GM18868 (cell line): ENCODE data around the gene GRHL1.

Experiments
- ATAC-seq: cut with Tn5 transposase; IDR thresholded peaks from one replicate; pipeline ENCODE4 v1.9.1; 2021; ENCODE audit warnings: mild to moderate bottlenecking, moderate library complexity; ENCODE audit not compliant: unreplicated experiment

Gene GRHL1

DNA sequence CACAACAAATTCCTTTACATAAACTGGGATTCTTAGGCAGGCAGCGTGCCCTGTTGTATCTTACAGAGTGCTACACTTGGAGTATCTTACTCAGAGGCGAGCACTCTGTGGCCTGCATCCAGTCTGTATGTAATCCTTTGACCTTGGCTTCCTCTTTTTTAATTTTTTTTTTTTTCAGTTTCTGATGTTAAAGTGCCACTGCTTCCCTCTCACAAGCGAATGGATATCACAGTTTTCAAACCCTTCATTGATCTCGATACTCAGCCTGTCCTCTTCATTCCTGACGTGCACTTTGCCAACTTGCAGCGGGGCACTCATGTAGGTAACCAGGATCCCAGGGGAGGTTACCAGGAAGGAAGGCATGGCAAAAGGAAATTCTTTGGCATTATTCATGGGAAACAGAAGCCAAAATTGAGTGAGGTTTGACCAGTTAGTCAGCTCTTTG, 40.4 kb downstream of the GRHL1 start:
- no peak for ATAC-seq

GRCh38 chr2:9992427-9993187, 41.1 kb downstream of the GRHL1 start:
- ATAC-seq = no peak

GRCh38 chr2:9993488-9994165, 42.1 kb downstream of the GRHL1 start:
- no peak for ATAC-seq

DNA sequence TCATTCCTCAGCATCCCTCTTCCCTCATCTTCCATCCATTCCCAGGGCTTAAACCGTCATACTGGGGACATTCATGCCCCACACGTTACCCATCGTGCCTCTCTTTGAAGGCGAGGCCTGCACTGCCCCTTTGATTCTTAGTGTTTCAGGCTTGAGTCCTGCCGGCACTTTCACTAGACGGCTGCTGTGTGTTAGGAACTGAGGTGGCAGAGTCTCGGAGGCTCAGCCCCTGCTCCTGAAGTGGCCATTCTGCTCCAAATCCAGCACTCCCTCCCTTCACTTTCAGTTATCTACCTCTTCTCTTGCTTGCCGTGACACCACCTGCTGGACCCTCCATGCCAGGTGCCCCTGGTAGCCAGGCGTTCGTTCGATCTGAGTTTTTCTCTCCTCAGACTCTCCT, 43.0 kb downstream of the GRHL1 start:
- ATAC-seq = no peak

- no peak for ATAC-seq
Observed at GRCh38 chr2:9995059-9995458, 43.6 kb downstream of the GRHL1 start.

DNA sequence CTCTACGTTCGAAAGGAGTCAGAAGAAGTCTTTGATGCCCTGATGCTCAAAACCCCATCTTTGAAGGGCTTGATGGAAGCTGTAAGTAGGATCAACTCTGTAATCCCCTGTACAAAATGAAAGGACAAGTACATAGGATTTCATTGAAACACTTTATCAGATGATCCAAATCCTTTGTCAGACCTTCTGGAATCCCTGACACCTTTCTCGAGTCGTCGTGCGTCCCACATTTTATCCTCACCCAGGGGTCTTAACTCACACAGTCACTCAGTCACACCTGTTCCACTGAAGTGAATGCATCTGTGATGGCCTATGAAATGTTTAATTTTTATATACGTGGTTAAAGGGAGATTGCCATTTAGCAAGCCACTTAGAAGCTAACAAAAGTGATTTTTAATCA, 44.8 kb downstream of the GRHL1 start:
- ATAC-seq = no peak

- no peak for ATAC-seq
Observed at GRCh38 chr2:9997936-9998335, 46.4 kb downstream of the GRHL1 start.

GRCh38 chr2:9998916-9999654, 47.6 kb downstream of the GRHL1 start:
- ATAC-seq = no peak

DNA sequence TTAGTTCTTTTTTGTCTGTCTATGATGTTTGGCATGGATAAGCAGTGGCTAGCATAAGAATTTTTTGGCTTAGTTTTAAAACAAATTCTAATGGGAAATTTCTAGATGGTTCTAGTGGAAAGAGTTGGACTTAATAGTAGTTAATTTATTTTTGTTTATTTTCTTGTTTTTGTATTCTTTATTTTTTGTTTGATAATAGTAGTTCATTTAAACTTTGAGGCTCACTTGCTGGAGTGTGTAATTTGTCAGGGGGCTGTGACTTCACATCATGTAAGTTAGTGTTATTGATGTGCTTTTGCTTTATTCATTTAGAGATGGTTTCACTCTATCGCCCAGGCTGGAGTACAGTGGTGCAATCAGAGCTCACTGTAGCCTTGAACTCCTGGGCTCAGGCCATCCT, 48.2 kb downstream of the GRHL1 start:
- ATAC-seq = no peak

DNA sequence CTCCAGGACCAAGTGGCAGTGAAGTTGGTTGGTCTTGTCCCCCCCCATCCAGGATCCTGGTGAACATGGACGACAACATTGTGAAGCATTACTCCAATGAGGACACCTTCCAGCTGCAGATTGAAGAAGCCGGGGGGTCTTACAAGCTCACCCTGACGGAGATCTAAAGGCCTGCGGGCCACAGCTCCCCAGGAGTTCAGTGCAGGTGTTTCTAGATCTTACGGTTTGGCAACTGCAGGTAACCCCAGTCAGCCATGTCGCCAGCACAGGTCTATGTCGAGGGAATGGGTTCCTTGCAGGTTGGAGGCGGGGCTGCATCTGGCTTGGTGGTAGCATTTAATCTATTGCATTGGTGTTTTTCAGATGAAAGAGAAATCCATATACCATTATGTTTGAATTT, 49.0 kb downstream of the GRHL1 start:
- ATAC-seq = no peak

DNA sequence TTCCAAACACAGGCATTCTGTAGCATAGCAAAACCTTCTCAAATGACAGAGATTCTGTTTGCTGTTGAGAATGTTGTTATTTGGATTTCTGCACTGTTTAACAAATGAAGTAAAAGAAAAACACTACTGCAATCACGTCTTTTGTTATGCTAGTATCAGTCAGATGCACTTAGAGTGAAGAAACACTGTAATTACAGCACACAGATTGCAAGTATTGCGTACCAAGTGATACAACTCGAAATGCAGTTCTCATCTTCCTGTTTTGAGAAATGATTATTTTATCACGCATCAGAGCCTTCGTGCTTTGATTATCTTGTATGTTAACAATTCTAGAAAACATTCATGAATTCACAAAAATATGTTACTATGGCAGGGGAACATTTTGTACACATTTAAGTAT, 50.1 kb downstream of the GRHL1 start:
- no peak for ATAC-seq

GRCh38 chr2:10002109-10002508, 50.6 kb downstream of the GRHL1 start:
- no peak for ATAC-seq

- ATAC-seq = no peak
Observed at GRCh38 chr2:10002681-10003080, 51.2 kb downstream of the GRHL1 start.

- no peak for ATAC-seq
Observed at GRCh38 chr2:10003206-10004125, 52.0 kb downstream of the GRHL1 start.

DNA sequence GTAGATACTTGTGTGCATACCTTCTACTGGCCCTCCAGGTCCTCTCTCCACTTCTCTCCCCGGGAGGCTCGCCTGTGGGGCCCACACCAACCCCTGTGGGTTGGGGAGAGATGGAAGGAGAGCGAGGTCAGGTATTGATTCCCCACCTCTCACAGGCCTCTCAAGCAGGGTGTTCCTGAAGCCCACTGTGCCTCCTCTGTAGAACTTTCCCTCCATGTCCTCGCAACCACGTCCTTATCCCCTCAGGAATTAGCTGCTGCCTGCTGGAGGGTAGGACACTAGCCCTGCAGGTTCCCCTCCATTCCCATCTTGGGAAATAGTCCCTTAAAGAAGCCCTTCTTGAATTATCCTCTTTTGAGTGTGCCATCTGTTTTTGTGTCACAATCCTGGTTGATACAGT, 52.9 kb downstream of the GRHL1 start:
- no peak for ATAC-seq

GRCh38 chr2:10004836-10005235, 53.3 kb downstream of the GRHL1 start:
- ATAC-seq = no peak

- no peak for ATAC-seq
Observed at GRCh38 chr2:10005461-10006235, 54.2 kb downstream of the GRHL1 start.

DNA sequence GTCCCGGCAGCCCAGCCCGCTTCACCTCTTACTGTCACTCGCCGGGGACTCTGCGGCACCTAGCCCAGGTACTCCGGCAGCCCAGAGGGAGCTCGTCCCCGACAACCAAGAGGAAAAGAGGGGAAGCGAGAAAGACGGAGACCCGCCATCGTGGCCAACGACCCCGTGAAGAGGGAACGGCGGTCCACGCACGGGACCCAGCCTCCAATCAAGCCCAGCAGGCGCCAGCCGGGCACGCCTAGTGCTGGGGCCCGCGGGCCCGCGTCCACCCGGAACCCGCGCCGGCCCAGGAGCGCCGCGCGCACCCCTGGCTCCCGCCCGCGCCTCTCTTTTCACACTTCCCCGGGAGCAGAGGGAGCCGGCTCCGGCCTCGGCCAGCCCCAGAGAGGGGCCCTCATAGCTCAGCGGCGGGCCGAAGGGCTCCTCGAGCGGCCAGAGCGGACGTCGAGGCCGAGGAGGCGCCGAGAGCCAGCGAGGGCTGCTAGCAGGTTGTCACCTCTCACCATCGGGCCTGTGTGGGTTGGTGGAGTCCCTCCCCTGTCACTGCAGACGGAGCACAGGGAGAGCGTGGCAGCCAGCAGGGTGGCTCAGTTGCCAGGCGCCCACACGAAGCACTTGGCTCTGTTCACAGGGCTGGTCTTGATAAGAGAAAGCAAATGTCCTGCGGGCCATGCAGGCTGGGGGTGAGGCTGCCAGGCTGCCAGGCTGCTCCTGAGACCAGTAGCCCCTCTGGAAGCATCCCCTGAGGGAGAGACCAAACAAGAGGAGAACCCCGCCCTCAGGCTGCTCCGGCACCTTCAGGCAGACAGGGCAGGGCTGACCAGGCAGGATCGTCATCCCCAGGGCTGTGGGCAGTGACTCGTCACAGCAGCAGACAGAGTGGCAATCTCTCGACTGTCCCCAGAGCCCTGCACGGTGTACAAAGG, 55.0 kb downstream of the GRHL1 start:
- ATAC-seq = no peak

- no peak for ATAC-seq
Observed at GRCh38 chr2:10007435-10007834, 55.9 kb downstream of the GRHL1 start.
